ENCODE measurements around the gene IGSF9B. TPM values are rescaled to one million over a fixed set of nuclear protein-coding genes. Genes with fewer than 3 reads are reported as not detected.

Gene IGSF9B
- total and polyA plus RNA-seq, 4 donors, result 0.07 to 0.33 (median 0.09) TPM; not detected in 1

- H3K4me1 ChIP-seq (ENCODE audit: control insufficient read depth in 4 of 4, insufficient read depth in 4 of 4, low read length in 3 of 4), result no peaks in the 10 kb centered on the region
- H3K36me3 ChIP-seq (ENCODE audit: control insufficient read depth in 4 of 4, insufficient read depth in 3 of 4, low read depth in 1 of 4, low read length in 3 of 4), result no peaks in the 10 kb centered on the region
- H3K9ac ChIP-seq (ENCODE audit: low read depth in 1 of 2, low read length in 2 of 2), result no peak overlapping the region
- TF ChIP-seq GABPA (IDR thresholded peaks at IDR 0.05 in 1 of 2, conservative IDR thresholded peaks at IDR 0.05 in 1 of 2) (no peak), EGR1 (IDR thresholded peaks at IDR 0.05; ENCODE audit: low read depth in 2 of 2) (no peak)
- no peak overlapping the region for H3K4me3 ChIP-seq (ENCODE audit: low read depth in 1 of 3, low read length in 3 of 3)
- H3K27me3 ChIP-seq (ENCODE audit: control insufficient read depth in 4 of 4, insufficient read depth in 4 of 4, low read length in 3 of 4), result no peaks in the 10 kb centered on the region
- DNase-seq (ENCODE audit: low spot score), result no peak
- WGBS, result 71% methylated on average over 13 of the region's 13 CpGs
- H3K27ac ChIP-seq (ENCODE audit: low read depth in 1 of 2, low read length in 2 of 2), result no peak overlapping the region
- H3K9me3 ChIP-seq (ENCODE audit: control insufficient read depth in 4 of 4, low read length in 3 of 4), result no peaks in the 10 kb centered on the region
Observed at GRCh38 chr11:133937015-133937414, 19.8 kb downstream of the IGSF9B start.

GRCh38 chr11:133936592-133936991 is 20.2 kb downstream of the IGSF9B start:
- Histone ChIP-seq H3K27ac (ENCODE audit: low read depth in 1 of 2, low read length in 2 of 2) (no peak overlapping the region), H3K27me3 (ENCODE audit: control insufficient read depth in 4 of 4, insufficient read depth in 4 of 4, low read length in 3 of 4) (no peaks in the 10 kb centered on the region), H3K9ac (ENCODE audit: low read depth in 1 of 2, low read length in 2 of 2) (no peak overlapping the region), H3K9me3 (ENCODE audit: control insufficient read depth in 4 of 4, low read length in 3 of 4) (no peaks in the 10 kb centered on the region), H3K36me3 (ENCODE audit: control insufficient read depth in 4 of 4, insufficient read depth in 3 of 4, low read depth in 1 of 4, low read length in 3 of 4) (no peaks in the 10 kb centered on the region), H3K4me3 (ENCODE audit: low read depth in 1 of 3, low read length in 3 of 3) (no peak overlapping the region), H3K4me1 (ENCODE audit: control insufficient read depth in 4 of 4, insufficient read depth in 4 of 4, low read length in 3 of 4) (no peaks in the 10 kb centered on the region)
- TF ChIP-seq, protein P1, sequence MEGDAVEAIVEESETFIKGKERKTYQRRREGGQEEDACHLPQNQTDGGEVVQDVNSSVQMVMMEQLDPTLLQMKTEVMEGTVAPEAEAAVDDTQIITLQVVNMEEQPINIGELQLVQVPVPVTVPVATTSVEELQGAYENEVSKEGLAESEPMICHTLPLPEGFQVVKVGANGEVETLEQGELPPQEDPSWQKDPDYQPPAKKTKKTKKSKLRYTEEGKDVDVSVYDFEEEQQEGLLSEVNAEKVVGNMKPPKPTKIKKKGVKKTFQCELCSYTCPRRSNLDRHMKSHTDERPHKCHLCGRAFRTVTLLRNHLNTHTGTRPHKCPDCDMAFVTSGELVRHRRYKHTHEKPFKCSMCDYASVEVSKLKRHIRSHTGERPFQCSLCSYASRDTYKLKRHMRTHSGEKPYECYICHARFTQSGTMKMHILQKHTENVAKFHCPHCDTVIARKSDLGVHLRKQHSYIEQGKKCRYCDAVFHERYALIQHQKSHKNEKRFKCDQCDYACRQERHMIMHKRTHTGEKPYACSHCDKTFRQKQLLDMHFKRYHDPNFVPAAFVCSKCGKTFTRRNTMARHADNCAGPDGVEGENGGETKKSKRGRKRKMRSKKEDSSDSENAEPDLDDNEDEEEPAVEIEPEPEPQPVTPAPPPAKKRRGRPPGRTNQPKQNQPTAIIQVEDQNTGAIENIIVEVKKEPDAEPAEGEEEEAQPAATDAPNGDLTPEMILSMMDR (IDR thresholded peaks at IDR 0.05; ENCODE audit: low read depth, low read length, missing input control), result no peak
- TF ChIP-seq TAF1 (conservative IDR thresholded peaks at IDR 0.05) (no peak), RXRA (IDR thresholded peaks at IDR 0.05) (no peak), YY1 (IDR thresholded peaks at IDR 0.05) (no peak), HNF4A (conservative IDR thresholded peaks at IDR 0.05) (no peak), HNF4G (IDR thresholded peaks at IDR 0.05) (no peak), GABPA (IDR thresholded peaks at IDR 0.05 in 1 of 2, conservative IDR thresholded peaks at IDR 0.05 in 1 of 2) (no peak), FOXA1 (IDR thresholded peaks at IDR 0.05) (no peak)
- no peak for DNase-seq (ENCODE audit: low spot score)
- 56% methylated on average over 9 of the region's 9 CpGs for WGBS

DNA sequence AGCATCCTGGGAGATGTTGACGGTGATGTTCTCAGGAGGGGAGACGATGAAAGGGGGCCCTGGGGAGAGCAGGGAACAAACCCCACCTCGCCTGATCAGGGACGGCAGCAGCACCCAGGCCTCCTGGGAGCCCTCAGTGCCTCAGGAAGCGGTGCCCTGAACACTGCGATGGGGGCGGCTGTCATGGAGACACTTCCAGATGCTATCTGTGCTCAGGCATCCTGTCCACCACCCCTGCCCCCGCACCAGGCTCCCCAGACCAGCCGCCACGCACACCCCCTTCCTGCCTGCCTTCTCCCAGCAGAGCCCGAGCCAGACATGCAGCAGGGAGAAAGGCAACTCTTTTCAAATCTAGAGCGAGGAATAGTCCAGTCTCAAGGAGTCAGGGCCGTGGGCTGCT is 20.6 kb downstream of the IGSF9B start:
- Histone ChIP-seq H3K4me3 (ENCODE audit: low read depth in 1 of 3, low read length in 3 of 3) (no peak overlapping the region), H3K4me1 (ENCODE audit: control insufficient read depth in 4 of 4, insufficient read depth in 4 of 4, low read length in 3 of 4) (no peaks in the 10 kb centered on the region), H3K9me3 (ENCODE audit: control insufficient read depth in 4 of 4, low read length in 3 of 4) (no peaks in the 10 kb centered on the region), H3K27me3 (ENCODE audit: control insufficient read depth in 4 of 4, insufficient read depth in 4 of 4, low read length in 3 of 4) (no peaks in the 10 kb centered on the region), H3K9ac (ENCODE audit: low read depth in 1 of 2, low read length in 2 of 2) (no peak overlapping the region), H3K27ac (ENCODE audit: low read depth in 1 of 2, low read length in 2 of 2) (no peak overlapping the region), H3K36me3 (ENCODE audit: control insufficient read depth in 4 of 4, insufficient read depth in 3 of 4, low read depth in 1 of 4, low read length in 3 of 4) (no peaks in the 10 kb centered on the region)
- 51% methylated on average over 13 of the region's 13 CpGs for WGBS
- DNase-seq (ENCODE audit: low spot score), result no peak
- TF ChIP-seq, protein P1 (IDR thresholded peaks at IDR 0.05; ENCODE audit: low read depth, low read length, missing input control), result no peak
- TF ChIP-seq EGR1 (IDR thresholded peaks at IDR 0.05; ENCODE audit: low read depth in 2 of 2) (no peak), RAD21 (IDR thresholded peaks at IDR 0.05) (no peak), TAF1 (conservative IDR thresholded peaks at IDR 0.05) (no peak), HNF4A (conservative IDR thresholded peaks at IDR 0.05) (no peak), RXRA (IDR thresholded peaks at IDR 0.05) (no peak), ATF3 (IDR thresholded peaks at IDR 0.05) (no peak), FOXA2 (IDR thresholded peaks at IDR 0.05) (no peak), SP1 (IDR thresholded peaks at IDR 0.05) (no peak), FOXA1 (IDR thresholded peaks at IDR 0.05) (no peak), GABPA (IDR thresholded peaks at IDR 0.05 in 1 of 2, conservative IDR thresholded peaks at IDR 0.05 in 1 of 2) (no peak)
- TF ChIP-seq, protein P2, sequence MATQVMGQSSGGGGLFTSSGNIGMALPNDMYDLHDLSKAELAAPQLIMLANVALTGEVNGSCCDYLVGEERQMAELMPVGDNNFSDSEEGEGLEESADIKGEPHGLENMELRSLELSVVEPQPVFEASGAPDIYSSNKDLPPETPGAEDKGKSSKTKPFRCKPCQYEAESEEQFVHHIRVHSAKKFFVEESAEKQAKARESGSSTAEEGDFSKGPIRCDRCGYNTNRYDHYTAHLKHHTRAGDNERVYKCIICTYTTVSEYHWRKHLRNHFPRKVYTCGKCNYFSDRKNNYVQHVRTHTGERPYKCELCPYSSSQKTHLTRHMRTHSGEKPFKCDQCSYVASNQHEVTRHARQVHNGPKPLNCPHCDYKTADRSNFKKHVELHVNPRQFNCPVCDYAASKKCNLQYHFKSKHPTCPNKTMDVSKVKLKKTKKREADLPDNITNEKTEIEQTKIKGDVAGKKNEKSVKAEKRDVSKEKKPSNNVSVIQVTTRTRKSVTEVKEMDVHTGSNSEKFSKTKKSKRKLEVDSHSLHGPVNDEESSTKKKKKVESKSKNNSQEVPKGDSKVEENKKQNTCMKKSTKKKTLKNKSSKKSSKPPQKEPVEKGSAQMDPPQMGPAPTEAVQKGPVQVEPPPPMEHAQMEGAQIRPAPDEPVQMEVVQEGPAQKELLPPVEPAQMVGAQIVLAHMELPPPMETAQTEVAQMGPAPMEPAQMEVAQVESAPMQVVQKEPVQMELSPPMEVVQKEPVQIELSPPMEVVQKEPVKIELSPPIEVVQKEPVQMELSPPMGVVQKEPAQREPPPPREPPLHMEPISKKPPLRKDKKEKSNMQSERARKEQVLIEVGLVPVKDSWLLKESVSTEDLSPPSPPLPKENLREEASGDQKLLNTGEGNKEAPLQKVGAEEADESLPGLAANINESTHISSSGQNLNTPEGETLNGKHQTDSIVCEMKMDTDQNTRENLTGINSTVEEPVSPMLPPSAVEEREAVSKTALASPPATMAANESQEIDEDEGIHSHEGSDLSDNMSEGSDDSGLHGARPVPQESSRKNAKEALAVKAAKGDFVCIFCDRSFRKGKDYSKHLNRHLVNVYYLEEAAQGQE (IDR thresholded peaks at IDR 0.05), result no peak

All from liver (tissue), 9 donors.